22Rv1 (cell line): ENCODE results near the gene CCN5.

Source experiments
- ZFX ChIP-seq: fragments of 450-650 bp; IDR thresholded peaks from 2 replicates; pipeline ENCODE4 v1.6.1; 2017; ENCODE audit warnings: antibody characterized with exemption, borderline replicate concordance
- TF ChIP-seq, protein P1 (sequence below): fragments of 450-650 bp; IDR thresholded peaks from 2 replicates; pipeline ENCODE4 v1.5.1; 2017; ENCODE audit warnings: mild to moderate bottlenecking

GRCh38 chr20:44703183-44703925 lies 11.8 kb upstream of the CCN5 start:
- TF ChIP-seq, protein P1, sequence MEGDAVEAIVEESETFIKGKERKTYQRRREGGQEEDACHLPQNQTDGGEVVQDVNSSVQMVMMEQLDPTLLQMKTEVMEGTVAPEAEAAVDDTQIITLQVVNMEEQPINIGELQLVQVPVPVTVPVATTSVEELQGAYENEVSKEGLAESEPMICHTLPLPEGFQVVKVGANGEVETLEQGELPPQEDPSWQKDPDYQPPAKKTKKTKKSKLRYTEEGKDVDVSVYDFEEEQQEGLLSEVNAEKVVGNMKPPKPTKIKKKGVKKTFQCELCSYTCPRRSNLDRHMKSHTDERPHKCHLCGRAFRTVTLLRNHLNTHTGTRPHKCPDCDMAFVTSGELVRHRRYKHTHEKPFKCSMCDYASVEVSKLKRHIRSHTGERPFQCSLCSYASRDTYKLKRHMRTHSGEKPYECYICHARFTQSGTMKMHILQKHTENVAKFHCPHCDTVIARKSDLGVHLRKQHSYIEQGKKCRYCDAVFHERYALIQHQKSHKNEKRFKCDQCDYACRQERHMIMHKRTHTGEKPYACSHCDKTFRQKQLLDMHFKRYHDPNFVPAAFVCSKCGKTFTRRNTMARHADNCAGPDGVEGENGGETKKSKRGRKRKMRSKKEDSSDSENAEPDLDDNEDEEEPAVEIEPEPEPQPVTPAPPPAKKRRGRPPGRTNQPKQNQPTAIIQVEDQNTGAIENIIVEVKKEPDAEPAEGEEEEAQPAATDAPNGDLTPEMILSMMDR, result no peak
- no peak for TF ChIP-seq ZFX
